Aorta (tissue), 5 donors: ENCODE measurements around the gene SPAM1. TPM values are rescaled to one million over a fixed set of nuclear protein-coding genes. Genes with fewer than 3 reads are reported as not detected.
"Not testable (repeated sequence)": the region's sequence is repeated elsewhere in the genome, so short reads cannot be mapped to it uniquely, and the experiment has no call there.

Experiments
- ATAC-seq: fragments of 200-7000 bp; cut with Tn5 transposase; one replicate; pipeline ENCODE4 v1.9.1; 2022; ENCODE audit warnings: moderate library complexity; ENCODE audit not compliant: low FRiP score
- DNase-seq, 2 donors: peaks; one replicate each; pipeline ENCODE4 v3.0.0-alpha.2; 2020
- H3K27ac ChIP-seq, 2 donors: one replicate each; pipeline ENCODE4 v1.5.1; 2013; ENCODE audit warnings: low read length in 2 of 2, mild to moderate bottlenecking in 2 of 2, moderate library complexity in 2 of 2, control low read depth in 1 of 2, inconsistent platforms in 1 of 2, low read depth in 1 of 2
- H3K27me3 ChIP-seq, 2 donors: one replicate each; pipeline ENCODE4 v1.6.1; 2013; ENCODE audit warnings: control low read depth in 1 of 2, low read length in 1 of 2, mild to moderate bottlenecking in 1 of 2, moderate library complexity in 1 of 2; ENCODE audit not compliant: insufficient read depth in 2 of 2, control insufficient read depth in 1 of 2
- H3K36me3 ChIP-seq, 2 donors: one replicate each; pipeline ENCODE4 v1.6.1; 2013; ENCODE audit warnings: control low read depth in 1 of 2, low read length in 1 of 2, mild to moderate bottlenecking in 1 of 2; ENCODE audit not compliant: insufficient read depth in 2 of 2, control insufficient read depth in 1 of 2
- H3K4me1 ChIP-seq, 2 donors: one replicate each; pipeline ENCODE4 v1.6.1; 2013; ENCODE audit warnings: low read length in 2 of 2, control low read depth in 1 of 2, mild to moderate bottlenecking in 1 of 2, moderate library complexity in 1 of 2; ENCODE audit not compliant: insufficient read depth in 2 of 2, control insufficient read depth in 1 of 2
- H3K4me3 ChIP-seq, 2 donors: one replicate each; pipeline ENCODE4 v1.5.1; 2013; ENCODE audit warnings: low read length in 2 of 2, control low read depth in 1 of 2, mild to moderate bottlenecking in 1 of 2
- H3K9me3 ChIP-seq: one replicate; pipeline ENCODE4 v1.6.1; 2013; ENCODE audit warnings: mild to moderate bottlenecking, low read length; ENCODE audit not compliant: control insufficient read depth
- WGBS, 2 donors: extraction: QIAGEN DNeasy Blood & Tissue Kit; methylation state at CpG; one replicate each; pipeline ENCODE4 v1.1.7; 2013; 5-methylcytosine and 5-hydroxymethylcytosine counted together
- intact Hi-C, 2 donors: fragments of 100-400 bp; cut with DNase I; formaldehyde crosslinking; loops; one replicate each; pipeline versions ENCODE4 v1.14.2 to v1.15.0; 2022
- polyA plus RNA-seq, 2 donors: library from polyadenylated mRNA; stranded (reverse); fragments of 200-250 nt; gene quantifications; one replicate each; pipeline ENCODE4 v1.2.3, GENCODE V29; 2013
- total RNA-seq, 2 donors: library from RNA; stranded (reverse); fragmentation: NEBNext Ultra II Directional; extraction: Animal tissue kit (Norgen Biotek cat#: 25700); gene quantifications; one replicate each; pipeline ENCODE4 v1.2.1, GENCODE V29; 2021
- donor health status: healthy with polysubstance abuse.
- donor health status: Bipolar disorder and iron deficiency.
- donor health status: DM: no; HTN: no; CAD: no.
- donor health status: DM: no; HTN: no; CAD: no.
- donor health status: DM: yes; HTN: yes; CAD: no.

SPAM1 gene
- total and polyA plus RNA-seq, 4 donors, result not detected

GRCh38 chr7:123996327-123996625, 71.2 kb downstream of the SPAM1 start:
- Histone ChIP-seq H3K4me1 (no peaks in the 10 kb centered on the region), H3K27me3 (no peaks in the 10 kb centered on the region), H3K9me3 (peaks cover 5% of the 10 kb centered on the region), H3K36me3 (no peaks in the 10 kb centered on the region), H3K4me3 (no peak overlapping the region), H3K27ac (no peak overlapping the region)
- 95% methylated on average over 6 of the region's 6 CpGs for WGBS, 2 donors
- ATAC-seq (no peak), DNase-seq (no peak)
- intact Hi-C loops, result no loop called here

DNA sequence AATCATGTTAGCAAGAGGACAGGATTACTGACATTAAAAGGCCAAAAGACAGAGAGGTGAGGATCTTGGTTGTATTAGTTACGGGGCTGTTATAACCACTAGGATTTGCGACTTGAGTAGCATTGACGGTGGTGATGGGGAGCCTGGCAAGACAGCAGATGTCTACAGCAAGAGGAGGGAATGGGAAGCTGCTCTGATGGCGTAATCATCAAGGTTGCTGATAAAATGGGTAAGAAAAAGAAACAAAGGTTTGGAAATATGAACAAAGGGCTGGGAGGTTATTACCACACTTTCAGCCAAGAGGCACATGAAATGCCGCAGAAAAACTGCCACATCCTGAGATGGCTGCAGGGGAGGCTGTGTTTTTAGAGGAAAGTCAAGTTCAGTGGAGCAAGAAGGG, 73.9 kb downstream of the SPAM1 start:
- Histone ChIP-seq H3K4me3 (no peak overlapping the region), H3K27ac (no peak overlapping the region), H3K27me3 (no peaks in the 10 kb centered on the region), H3K9me3 (peaks cover 5% of the 10 kb centered on the region), H3K36me3 (no peaks in the 10 kb centered on the region), H3K4me1 (no peaks in the 10 kb centered on the region)
- ATAC-seq (no peak), DNase-seq (no peak)
- WGBS, 2 donors, result 80 to 88% methylated on average over 5 of the region's 5 CpGs
- intact Hi-C loops, result no loop called here

- no peak overlapping the region for H3K4me3 ChIP-seq
- H3K27me3 ChIP-seq, result no peaks in the 10 kb centered on the region
- DNase-seq, result no peak
- H3K4me1 ChIP-seq, result no peaks in the 10 kb centered on the region
- peaks cover 4% of the 10 kb centered on the region for H3K9me3 ChIP-seq
- intact Hi-C loops, result no loop called here
- WGBS, 2 donors, result 92 to 93% methylated on average over 3 of the region's 3 CpGs
- H3K27ac ChIP-seq, result no peak overlapping the region
- H3K36me3 ChIP-seq, result no peaks in the 10 kb centered on the region
- ATAC-seq, result no peak
These were observed 74.7 kb downstream of the SPAM1 start for GRCh38 chr7:123999703-124000102.

DNA sequence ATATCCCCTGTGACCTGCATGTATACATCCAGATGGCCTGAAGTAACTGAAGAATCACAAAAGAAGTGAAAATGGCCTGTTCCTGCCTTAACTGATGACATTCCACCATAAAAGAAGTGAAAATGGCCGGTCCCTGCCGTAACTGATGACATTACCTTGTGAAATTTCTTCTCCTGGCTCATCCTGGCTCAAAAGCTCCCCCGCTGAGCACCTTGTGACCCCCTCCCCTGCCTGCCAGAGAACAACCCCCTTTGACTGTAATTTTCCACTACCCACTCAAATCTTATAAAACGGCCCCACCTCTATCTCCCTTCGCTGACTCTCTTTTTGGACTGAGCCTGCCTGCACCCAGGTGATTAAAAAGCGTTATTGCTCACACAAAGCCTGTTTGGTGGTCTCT, 83.3 kb downstream of the SPAM1 start:
- H3K4me3 ChIP-seq, ATAC-seq, H3K27ac ChIP-seq, intact Hi-C loops, H3K4me1 ChIP-seq, H3K9me3 ChIP-seq, H3K27me3 ChIP-seq, DNase-seq, H3K36me3 ChIP-seq: not testable (repeated sequence)
- WGBS, 2 donors, result 69 to 74% methylated on average over 6 of the region's 6 CpGs

DNA sequence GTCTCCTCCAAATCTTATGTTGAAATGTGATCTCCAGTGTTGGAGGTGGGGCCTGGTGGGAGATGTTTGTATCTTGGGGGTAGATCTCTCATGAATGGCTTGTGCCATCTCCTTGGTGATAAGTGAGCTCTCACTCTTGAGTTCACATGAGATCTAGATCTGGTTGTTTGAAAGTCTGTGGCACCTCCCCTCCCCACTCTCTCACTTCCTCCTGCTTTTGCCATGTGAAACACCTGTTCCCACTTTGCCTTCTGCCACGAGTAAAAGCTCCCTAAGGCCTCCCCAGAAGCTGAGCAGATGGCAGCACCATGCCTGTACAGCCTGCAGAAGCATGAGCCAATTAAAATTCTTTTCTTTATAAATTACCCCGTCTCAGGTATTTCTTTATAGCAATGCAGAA, 84.3 kb downstream of the SPAM1 start:
- no peak overlapping the region for H3K27ac ChIP-seq
- no peaks in the 10 kb centered on the region for H3K4me1 ChIP-seq
- H3K27me3 ChIP-seq, result peaks cover 0 to 3% of the 10 kb centered on the region in 2 donors
- WGBS, 2 donors, result 69 to 81% methylated on average over 2 of the region's 2 CpGs
- ATAC-seq, result no peak
- intact Hi-C loops, result no loop called here
- no peaks in the 10 kb centered on the region for H3K9me3 ChIP-seq
- no peak overlapping the region for H3K4me3 ChIP-seq
- H3K36me3 ChIP-seq, result no peaks in the 10 kb centered on the region
- DNase-seq, result no peak

Other genes starting within 250 kb of the SPAM1 start
- 10 to 100 TPM; 46.0 to 48.2 TPM for gene WASL, start 176.2 kb upstream of the SPAM1 start, total RNA-seq
- 10 to 100 TPM; 21.3 to 29.1 TPM for gene WASL, start 176.2 kb upstream of the SPAM1 start, polyA plus RNA-seq
- not detected for gene HYAL4, start 80.1 kb upstream of the SPAM1 start, total RNA-seq
- gene HYAL4, start 80.1 kb upstream of the SPAM1 start, polyA plus RNA-seq, result not detected
- gene TMEM229A, start 107.8 kb downstream of the SPAM1 start, total RNA-seq, result not detected
- gene TMEM229A, start 107.8 kb downstream of the SPAM1 start, polyA plus RNA-seq, result under 1 TPM in 1 of 2 donors, not detected in 1; 0.63 TPM